Measurements from ENCODE around the gene PKNOX2. TPM values are rescaled to one million over a fixed set of nuclear protein-coding genes. Genes with fewer than 3 reads are reported as not detected.

PKNOX2 gene
- total and polyA plus RNA-seq, 2 of the 8 experiments (the other 6 are each of a cell fraction or from before 2014, with no cell fraction given) = 2.0 TPM

DNA sequence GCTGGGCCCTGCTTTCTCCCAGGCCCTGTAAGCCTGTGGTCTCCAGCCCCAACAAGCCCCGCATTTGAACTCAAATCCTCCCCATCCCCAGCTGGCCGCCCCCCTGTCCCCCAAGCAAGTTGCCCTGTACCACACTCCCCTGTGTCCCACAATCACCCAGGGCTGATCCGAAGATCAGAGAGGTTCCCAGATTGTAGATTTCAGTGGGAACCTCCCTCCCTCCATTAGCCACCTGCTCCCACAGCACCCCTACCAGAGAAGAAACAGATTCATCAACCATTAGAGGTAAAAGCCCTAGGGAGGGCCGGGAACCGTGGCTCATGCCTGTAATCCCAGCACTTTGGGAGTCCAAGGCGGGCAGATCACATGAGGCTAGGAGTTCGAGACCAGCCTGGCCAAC, 224.1 kb downstream of the PKNOX2 start:
- WGBS, 2 experiments (ENCODE audit: extremely low coverage in 1 of 2, insufficient coverage in 1 of 2, insufficient read length in 1 of 2, insufficient replicate concordance in 2 of 2, low coverage in 1 of 2, low lambda C conversion rate in 2 of 2, missing lambda C conversion rate in 1 of 2) = 93% methylated on average over 6 of the region's 7 CpGs; no CpG with 5 or more reads in 1 of the 2 experiments
- Histone ChIP-seq H2AFZ (ENCODE audit: low read length) (no peak overlapping the region), H4K20me1 (replicated peaks in 1 of 2; ENCODE audit: control insufficient read depth in 1 of 2, insufficient read depth in 2 of 2, low read length in 2 of 2) (no peaks in the 10 kb centered on the region), H2BK12ac (ENCODE audit: low read depth, low read length) (no peak overlapping the region), H3K18ac (ENCODE audit: extremely low read depth, low read length) (no peak overlapping the region), H3K36me3 (ENCODE audit: control insufficient read depth in 2 of 4, insufficient read depth in 4 of 4, low read length in 3 of 4) (no peaks in the 10 kb centered on the region), H3K79me1 (ENCODE audit: low read depth, low read length) (no peaks in the 10 kb centered on the region), H3K4me2 (ENCODE audit: insufficient read depth in 1 of 2, low read depth in 2 of 2, low read length in 2 of 2) (no peak overlapping the region), H2BK20ac (ENCODE audit: low read length) (no peak overlapping the region), H3K9me3 (ENCODE audit: insufficient read depth in 2 of 2, low read depth in 1 of 2, low read length in 1 of 2) (no peaks in the 10 kb centered on the region), H2BK15ac (ENCODE audit: low read length) (no peak overlapping the region), H3K14ac (ENCODE audit: insufficient read length) (no peak overlapping the region), H2BK5ac (ENCODE audit: low read depth, low read length) (no peak overlapping the region), H3K4me1 (replicated peaks in 1 of 4; ENCODE audit: control insufficient read depth in 3 of 4, insufficient read depth in 4 of 4, low read length in 3 of 4) (peaks cover 0 to 9% (median 7%) of the 10 kb centered on the region in 4 experiments; a peak in 6 of 7 replicates), H3K4me3 (ENCODE audit: extremely low read depth in 1 of 4, insufficient read depth in 2 of 4, low read depth in 3 of 4, low read length in 4 of 4) (no peak overlapping the region), H3K79me2 (ENCODE audit: control insufficient read depth in 1 of 2, insufficient read depth in 2 of 2, low read length in 2 of 2) (no peaks in the 10 kb centered on the region), H3K27me3 (replicated peaks in 1 of 4; ENCODE audit: control insufficient read depth in 3 of 4, extremely low read depth in 1 of 4, insufficient read depth in 3 of 4, low read length in 3 of 4) (no peaks in the 10 kb centered on the region), H4K5ac (ENCODE audit: insufficient read length, low read depth, low read length) (no peak overlapping the region), H3K23ac (ENCODE audit: insufficient read length) (no peak overlapping the region), H4K91ac (replicated peaks; ENCODE audit: insufficient read length, low read length) (no peak overlapping the region), H4K8ac (ENCODE audit: extremely low read depth, insufficient read depth, low read length) (no peak overlapping the region), H2BK120ac (replicated peaks; ENCODE audit: low read depth, low read length) (no peak overlapping the region), H3K23me2 (ENCODE audit: low read depth, low read length) (no peaks in the 10 kb centered on the region; the same call in 1 of the 2 replicates), H3K27ac (ENCODE audit: low read depth, low read length) (no peak overlapping the region), H3K9ac (replicated peaks in 1 of 4; ENCODE audit: extremely low read depth in 1 of 4, low read depth in 3 of 4, low read length in 3 of 4) (no peak overlapping the region), H3K4ac (replicated peaks; ENCODE audit: insufficient read length, low read depth, low read length) (no peak overlapping the region), H3K56ac (replicated peaks; ENCODE audit: insufficient read length, low read depth, low read length) (no peak overlapping the region), H2AK5ac (ENCODE audit: low read depth, low read length) (no peak overlapping the region)
- POLR2A ChIA-PET (ENCODE audit: partially characterized antibody) = interaction anchor here (2.0 kb wide), 1 partner anchor 18 kb away, joined by 6 read pairs; no protein-coding TSS in a partner anchor
- DNase-seq (ENCODE audit: low read depth in 1 of 2, low spot score in 2 of 2) (no peak), FAIRE-seq (no peak)
- TF ChIP-seq SRF (IDR thresholded peaks at IDR 0.05; ENCODE audit: low read depth, low read length) = no peak
- TF ChIP-seq TAF7 (optimal IDR thresholded peaks at IDR 0.05; ENCODE audit: borderline replicate concordance, low read depth, low read length) = no peak
- TF ChIP-seq RFX5 (IDR thresholded peaks at IDR 0.05; ENCODE audit: borderline replicate concordance, low read depth, low read length) = no peak
- TF ChIP-seq EP300 (IDR thresholded peaks at IDR 0.05; ENCODE audit: borderline replicate concordance in 1 of 2, low read depth in 2 of 2, low read length in 2 of 2) = no peak
- no peak for TF ChIP-seq SIN3A (conservative IDR thresholded peaks at IDR 0.05 in 1 of 2, IDR thresholded peaks at IDR 0.05 in 1 of 2; ENCODE audit: low read depth in 1 of 2, low read length in 2 of 2)
- no peak for TF ChIP-seq EZH2 (IDR thresholded peaks at IDR 0.05; ENCODE audit: low read depth, low read length, severe bottlenecking)
- TF ChIP-seq KDM5A (IDR thresholded peaks at IDR 0.05; ENCODE audit: low read length) = no peak
- no peak for TF ChIP-seq BACH1 (IDR thresholded peaks at IDR 0.05; ENCODE audit: low read length)
- no peak for TF ChIP-seq JUND (IDR thresholded peaks at IDR 0.05; ENCODE audit: low read length)
- TF ChIP-seq SP2 (IDR thresholded peaks at IDR 0.05; ENCODE audit: low read length) = no peak
- TF ChIP-seq CBX8 (IDR thresholded peaks at IDR 0.05; ENCODE audit: borderline replicate concordance, low read depth, low read length) = no peak
- TF ChIP-seq HDAC2 (IDR thresholded peaks at IDR 0.05; ENCODE audit: borderline replicate concordance in 1 of 2, low read depth in 2 of 2, low read length in 2 of 2) = no peak
- TF ChIP-seq TCF12 (IDR thresholded peaks at IDR 0.05; ENCODE audit: low read depth, low read length) = no peak
- TF ChIP-seq NANOG (IDR thresholded peaks at IDR 0.05; ENCODE audit: insufficient read depth, low read depth, low read length, poor library complexity, severe bottlenecking) = no peak
- CTCF ChIA-PET (ENCODE audit: partially characterized antibody) = interaction anchor here (0.9 to 2.4 kb wide), 10 partner anchors 13 to 270 kb away, joined by 3 to 9 read pairs (median 4); no protein-coding TSS in a partner anchor

Data from H1 (cell line).